Testis (tissue), 3 donors: ENCODE measurements around the gene NBAS. TPM values are rescaled to one million over a fixed set of nuclear protein-coding genes. Genes with fewer than 3 reads are reported as not detected.

Source experiments
- DNase-seq: peaks from one replicate; pipeline ENCODE4 v3.0.0-alpha.2; 2019
- H3K27ac ChIP-seq, 2 donors: fragments of 200-600 bp; sonication (generic); one replicate each; pipeline ENCODE4 v1.5.1; 2019
- H3K27me3 ChIP-seq: fragments of 200-600 bp; sonication (generic); one replicate; pipeline ENCODE4 v1.5.1; 2019
- H3K36me3 ChIP-seq: fragments of 200-600 bp; sonication (generic); one replicate; pipeline ENCODE4 v1.5.1; 2017; ENCODE audit warnings: low read depth; ENCODE audit errors: missing control alignments
- H3K4me1 ChIP-seq: fragments of 200-600 bp; sonication (generic); one replicate; pipeline ENCODE4 v1.5.1; 2019
- H3K4me3 ChIP-seq, 2 donors: fragments of 200-600 bp; sonication (generic); one replicate each; pipeline ENCODE4 v1.5.1; 2017 to 2019
- H3K9me3 ChIP-seq: fragments of 200-600 bp; sonication (generic); one replicate; pipeline ENCODE4 v1.5.1; 2017
- POLR2A ChIP-seq: fragments of 450-650 bp; IDR thresholded peaks from one replicate; pipeline ENCODE4 v1.6.1; 2017; ENCODE audit warnings: antibody characterized with exemption, mild to moderate bottlenecking, moderate library complexity
- WGBS, 2 donors: methylation state at CpG; one replicate each; pipeline ENCODE4 v1.1.5; 2018; 5-methylcytosine and 5-hydroxymethylcytosine counted together
- intact Hi-C: fragments of 100-400 bp; cut with DNase I; formaldehyde crosslinking; loops from one replicate; pipeline ENCODE4 v1.15.1; 2023; ENCODE audit warnings: low total_unique reads
- polyA plus RNA-seq: library from polyadenylated mRNA; stranded (reverse); fragments of 350-450 nt; fragmentation: Illumina TruSeq; extraction: RNeasy Lipid Tissue Mini Kit (QIAGEN cat#74804); gene quantifications from one replicate; pipeline ENCODE4 v1.2.3, GENCODE V29; 2014; ENCODE audit warnings: low read depth, low replicate concordance; ENCODE audit not compliant: insufficient read depth
- total RNA-seq, 2 donors: library from RNA; depleted of rRNA; stranded (reverse); fragments of >200 nt; gene quantifications; one replicate each; pipeline ENCODE4 v1.2.3, GENCODE V29; 2016
- TF ChIP-seq, protein P1 (sequence below), 3 experiments: fragments of 450-650 bp in 2 of 3; fragments of 200-600 bp in 1 of 3; sonication (generic) in 1 of 3; IDR thresholded peaks; one replicate each; pipeline ENCODE4 v1.5.1; 2016 to 2019; ENCODE audit warnings: antibody characterized with exemption in 3 of 3, mild to moderate bottlenecking in 2 of 3, moderate library complexity in 1 of 3

NBAS gene
- total and polyA plus RNA-seq, 3 donors from 2014 or later: 75.8 to 84.2 (median 79.7) TPM

GRCh38 chr2:15181092-15181745 lies 379.9 kb downstream of the NBAS start:
- Histone ChIP-seq H3K36me3 (no peaks in the 10 kb centered on the region), H3K27ac (no peak overlapping the region), H3K9me3 (no peaks in the 10 kb centered on the region), H3K4me1 (no peaks in the 10 kb centered on the region), H3K27me3 (no peaks in the 10 kb centered on the region), H3K4me3 (no peak overlapping the region)
- WGBS, 2 donors: 77 to 78% methylated on average over 5 of the region's 5 CpGs
- TF ChIP-seq, protein P1, sequence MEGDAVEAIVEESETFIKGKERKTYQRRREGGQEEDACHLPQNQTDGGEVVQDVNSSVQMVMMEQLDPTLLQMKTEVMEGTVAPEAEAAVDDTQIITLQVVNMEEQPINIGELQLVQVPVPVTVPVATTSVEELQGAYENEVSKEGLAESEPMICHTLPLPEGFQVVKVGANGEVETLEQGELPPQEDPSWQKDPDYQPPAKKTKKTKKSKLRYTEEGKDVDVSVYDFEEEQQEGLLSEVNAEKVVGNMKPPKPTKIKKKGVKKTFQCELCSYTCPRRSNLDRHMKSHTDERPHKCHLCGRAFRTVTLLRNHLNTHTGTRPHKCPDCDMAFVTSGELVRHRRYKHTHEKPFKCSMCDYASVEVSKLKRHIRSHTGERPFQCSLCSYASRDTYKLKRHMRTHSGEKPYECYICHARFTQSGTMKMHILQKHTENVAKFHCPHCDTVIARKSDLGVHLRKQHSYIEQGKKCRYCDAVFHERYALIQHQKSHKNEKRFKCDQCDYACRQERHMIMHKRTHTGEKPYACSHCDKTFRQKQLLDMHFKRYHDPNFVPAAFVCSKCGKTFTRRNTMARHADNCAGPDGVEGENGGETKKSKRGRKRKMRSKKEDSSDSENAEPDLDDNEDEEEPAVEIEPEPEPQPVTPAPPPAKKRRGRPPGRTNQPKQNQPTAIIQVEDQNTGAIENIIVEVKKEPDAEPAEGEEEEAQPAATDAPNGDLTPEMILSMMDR (IDR thresholded peaks at IDR 0.05): no peak
- no peak for TF ChIP-seq POLR2A
- intact Hi-C loops: no loop called here
- no peak for DNase-seq

- intact Hi-C loops: no loop called here
- Histone ChIP-seq H3K27me3 (no peaks in the 10 kb centered on the region), H3K36me3 (no peaks in the 10 kb centered on the region), H3K4me1 (no peaks in the 10 kb centered on the region), H3K4me3 (no peak overlapping the region), H3K27ac (no peak overlapping the region), H3K9me3 (no peaks in the 10 kb centered on the region)
- TF ChIP-seq POLR2A: no peak
- TF ChIP-seq, protein P1 (IDR thresholded peaks at IDR 0.05): no peak
- WGBS, 2 donors: 90 to 95% methylated on average over 9 of the region's 9 CpGs
- no peak for DNase-seq
These were observed 380.8 kb downstream of the NBAS start for GRCh38 chr2:15180379-15180778.

DNA sequence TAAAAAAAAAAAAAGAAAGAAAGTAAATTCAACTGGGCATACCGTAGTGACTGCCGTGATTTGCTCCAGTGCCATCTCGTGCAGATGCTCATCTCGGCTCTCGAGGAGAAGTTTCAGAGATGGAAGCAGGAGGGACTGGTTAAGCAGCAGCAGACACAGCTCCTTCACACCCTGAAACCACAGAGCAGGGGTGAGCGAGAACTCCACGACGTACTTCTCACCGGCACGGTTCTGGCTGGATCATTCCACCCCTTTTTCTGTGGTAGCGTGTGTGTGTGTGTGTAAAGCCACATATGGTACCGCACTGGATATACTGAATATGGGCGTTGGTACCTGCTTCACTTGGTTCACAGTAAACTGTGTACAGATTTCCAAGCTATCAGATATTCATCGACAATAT lies 382.2 kb downstream of the NBAS start:
- no peak for TF ChIP-seq POLR2A
- TF ChIP-seq, protein P1 (IDR thresholded peaks at IDR 0.05): no peak
- H3K27me3 ChIP-seq: no peaks in the 10 kb centered on the region
- H3K4me3 ChIP-seq: no peak overlapping the region
- no peaks in the 10 kb centered on the region for H3K4me1 ChIP-seq
- WGBS, 2 donors: 90 to 93% methylated on average over 14 of the region's 14 CpGs
- H3K36me3 ChIP-seq: no peaks in the 10 kb centered on the region
- no peaks in the 10 kb centered on the region for H3K9me3 ChIP-seq
- intact Hi-C loops: no loop called here
- DNase-seq: no peak
- H3K27ac ChIP-seq: no peak overlapping the region

- TF ChIP-seq, protein P1 (IDR thresholded peaks at IDR 0.05): no peak
- no peak for TF ChIP-seq POLR2A
- no peak overlapping the region for H3K4me3 ChIP-seq
- intact Hi-C loops: no loop called here
- no peaks in the 10 kb centered on the region for H3K36me3 ChIP-seq
- no peaks in the 10 kb centered on the region for H3K9me3 ChIP-seq
- H3K4me1 ChIP-seq: no peaks in the 10 kb centered on the region
- H3K27ac ChIP-seq: no peak overlapping the region
- WGBS, 2 donors: 71 to 93% methylated on average over 6 of the region's 6 CpGs
- no peaks in the 10 kb centered on the region for H3K27me3 ChIP-seq
- no peak for DNase-seq
These were observed 384.0 kb downstream of the NBAS start for GRCh38 chr2:15177103-15177502.

- DNase-seq: no peak
These were observed 384.5 kb downstream of the NBAS start for GRCh38 chr2:15176604-15177003.

More at GRCh38 chr2:15176604-15177003, 384.5 kb downstream of the NBAS start:
- intact Hi-C loops: no loop called here
- Histone ChIP-seq H3K27me3 (no peaks in the 10 kb centered on the region), H3K27ac (no peak overlapping the region), H3K36me3 (no peaks in the 10 kb centered on the region), H3K9me3 (no peaks in the 10 kb centered on the region), H3K4me3 (no peak overlapping the region), H3K4me1 (no peaks in the 10 kb centered on the region)
- 86 to 95% methylated on average over 1 of the region's 1 CpG for WGBS, 2 donors
- TF ChIP-seq, protein P1 (IDR thresholded peaks at IDR 0.05): no peak
- TF ChIP-seq POLR2A: no peak
